Femur (tissue), 1 donor: ENCODE data around the gene RFNG.

Experiments
- DNase-seq: peaks from one replicate; pipeline ENCODE4 v3.0.0-alpha.2; 2017

RFNG gene

DNA sequence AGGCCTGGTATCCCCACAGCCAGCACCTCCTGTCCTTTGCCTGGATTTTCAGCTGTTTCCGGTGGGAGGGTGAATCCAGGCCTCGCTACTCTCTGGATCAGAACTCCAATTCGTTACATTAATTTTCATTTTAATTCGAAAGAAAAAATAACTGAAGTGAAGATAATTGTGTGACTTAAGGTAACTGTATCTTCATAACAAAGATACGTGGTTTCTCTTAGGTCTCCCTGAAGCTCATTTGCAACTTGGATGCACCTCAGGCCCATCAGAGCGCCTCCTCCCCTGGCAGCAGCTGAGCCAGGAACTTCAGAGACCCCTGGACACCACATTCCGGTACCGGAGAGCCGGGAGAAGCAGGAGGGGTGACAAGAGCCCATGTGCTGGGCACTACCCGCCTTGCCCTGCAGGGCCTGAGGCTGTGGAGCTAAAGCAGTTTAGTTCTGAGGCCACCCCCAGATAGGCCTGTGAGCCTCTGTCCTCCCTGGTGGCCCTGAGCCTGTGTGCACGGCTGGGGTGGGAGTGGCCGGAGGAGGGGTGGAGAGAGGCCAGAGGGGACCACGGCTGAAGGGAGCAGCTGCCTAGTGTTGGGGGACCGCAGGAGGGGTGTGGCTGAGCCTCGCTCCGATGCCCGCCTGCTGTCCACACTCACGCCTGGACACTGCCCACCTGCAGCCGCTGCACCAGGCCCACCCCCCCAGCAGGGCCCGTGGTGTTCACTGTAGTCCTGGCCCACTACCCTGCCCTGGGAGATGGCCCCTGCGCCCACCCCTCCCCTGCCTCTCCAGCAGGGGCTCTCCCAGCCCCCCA is 25.4 kb upstream of the RFNG start:
- DNase-seq, result no peak

DNA sequence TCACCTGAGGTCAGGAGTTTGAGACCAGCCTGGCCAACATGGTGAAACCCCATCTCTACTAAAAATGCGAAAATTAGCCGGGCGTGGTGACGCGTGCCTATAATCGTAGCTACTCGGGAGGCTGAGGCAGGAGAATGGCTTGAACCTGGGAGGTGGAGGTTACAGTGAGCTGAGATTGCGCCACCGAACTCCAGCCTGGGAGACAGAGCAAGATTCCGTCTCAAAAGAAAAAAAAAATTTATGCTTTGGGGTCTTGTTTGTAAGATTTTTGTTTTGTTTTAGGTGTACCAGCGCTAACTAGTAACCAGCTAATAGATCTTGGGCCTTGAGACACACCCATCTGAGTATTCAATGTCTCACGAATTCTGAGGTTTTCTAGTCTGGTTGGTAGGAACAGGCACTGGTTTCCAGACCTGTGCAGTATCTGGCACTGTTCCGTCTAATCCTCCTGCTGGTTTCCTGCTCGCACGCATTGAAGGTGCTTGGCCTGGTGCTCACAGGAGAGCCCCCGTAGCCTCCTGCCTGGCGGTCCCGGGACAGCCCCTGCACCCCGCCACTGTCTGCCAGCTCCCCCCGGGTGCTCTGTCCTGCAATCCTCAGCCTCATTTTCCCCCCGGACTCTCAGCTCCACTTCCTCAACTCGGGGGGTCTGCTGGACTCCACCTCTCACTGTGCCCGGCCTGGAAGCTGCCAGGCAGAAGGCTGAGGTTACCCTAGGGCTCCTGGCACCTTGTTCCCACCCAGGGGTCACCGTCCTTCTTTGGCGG is 24.6 kb upstream of the RFNG start:
- no peak for DNase-seq

DNA sequence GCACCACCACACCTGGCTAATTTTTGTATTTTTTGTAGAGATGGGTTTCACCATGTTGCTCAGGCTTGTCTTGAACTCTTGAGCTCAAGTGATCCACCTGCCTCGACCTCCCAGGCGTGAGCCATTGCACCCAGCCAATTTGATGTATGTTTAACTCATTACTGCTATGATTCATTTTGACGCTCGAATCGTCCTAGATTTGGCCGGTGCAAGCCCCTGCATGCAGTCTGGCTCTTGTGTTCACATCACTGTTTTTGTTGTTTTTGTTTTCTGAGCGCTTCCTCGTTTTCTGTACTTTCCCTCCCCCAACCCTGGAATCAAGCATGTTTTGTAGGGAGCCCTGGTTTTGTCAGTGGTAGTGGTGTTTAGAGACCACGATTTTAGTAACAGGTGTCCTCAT is 21.8 kb upstream of the RFNG start:
- no peak for DNase-seq

- no peak for DNase-seq
Measured at GRCh38 chr17:82072827-82073226, 21.2 kb upstream of the RFNG start.

DNA sequence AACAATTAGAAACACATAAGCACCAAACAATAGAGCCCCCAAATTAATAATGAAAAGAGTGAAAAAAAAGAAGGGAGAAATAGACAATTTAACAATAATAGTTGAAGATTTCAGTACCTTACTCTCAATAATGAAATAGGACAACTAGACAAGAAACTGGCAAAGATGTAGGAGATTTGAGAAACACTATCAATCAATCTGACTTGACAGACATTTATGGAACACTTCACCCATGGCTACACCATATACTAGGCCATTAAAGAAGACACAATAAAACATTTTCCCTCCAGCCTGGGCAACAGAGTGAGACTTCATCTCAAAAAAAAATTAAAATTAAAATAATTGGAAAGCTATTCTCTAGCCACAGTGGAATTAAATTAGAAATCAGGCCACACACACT is 19.0 kb upstream of the RFNG start:
- DNase-seq, result no peak

DNA sequence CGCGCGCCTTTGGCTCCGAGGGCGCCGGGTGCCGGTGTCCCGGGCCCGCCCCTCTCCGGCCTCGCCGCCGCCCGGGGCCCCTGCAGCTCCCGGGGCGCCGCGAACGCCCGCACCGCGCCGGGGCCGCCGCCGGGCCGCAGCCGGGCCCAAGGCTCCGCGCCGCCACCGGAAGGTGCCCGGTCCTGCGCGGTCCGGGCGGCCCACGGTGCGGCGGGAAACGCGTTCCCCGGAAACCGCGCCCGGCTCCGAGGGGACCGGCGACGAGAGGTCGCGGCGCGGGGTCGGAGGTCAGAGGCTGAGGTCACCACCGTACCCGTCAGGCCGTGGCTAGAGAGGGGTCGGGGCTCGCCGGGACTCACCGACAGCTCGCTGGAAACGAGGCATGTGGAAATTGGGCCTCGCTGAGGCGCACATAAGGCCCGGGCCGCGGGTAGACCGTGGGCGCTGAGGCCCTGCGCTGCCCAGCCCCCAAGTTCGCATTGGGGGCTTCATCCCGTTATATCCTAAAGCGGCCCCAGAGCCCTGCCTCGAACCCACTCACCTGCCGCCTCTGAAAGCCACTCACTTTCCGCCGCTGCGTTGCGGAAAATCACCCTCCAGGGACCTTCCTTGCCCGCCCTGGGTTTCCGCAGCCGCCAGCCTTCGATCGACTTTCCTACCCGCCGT is 14.2 kb upstream of the RFNG start, which contains the start of gene DUS1L:
Gene DUS1L (minus strand): TSS at position 167 of the 666 bp plus-strand sequence. CDS start 745 bp downstream, outside the sequence.
- DNase-seq, result peak; percentile 66

DNA sequence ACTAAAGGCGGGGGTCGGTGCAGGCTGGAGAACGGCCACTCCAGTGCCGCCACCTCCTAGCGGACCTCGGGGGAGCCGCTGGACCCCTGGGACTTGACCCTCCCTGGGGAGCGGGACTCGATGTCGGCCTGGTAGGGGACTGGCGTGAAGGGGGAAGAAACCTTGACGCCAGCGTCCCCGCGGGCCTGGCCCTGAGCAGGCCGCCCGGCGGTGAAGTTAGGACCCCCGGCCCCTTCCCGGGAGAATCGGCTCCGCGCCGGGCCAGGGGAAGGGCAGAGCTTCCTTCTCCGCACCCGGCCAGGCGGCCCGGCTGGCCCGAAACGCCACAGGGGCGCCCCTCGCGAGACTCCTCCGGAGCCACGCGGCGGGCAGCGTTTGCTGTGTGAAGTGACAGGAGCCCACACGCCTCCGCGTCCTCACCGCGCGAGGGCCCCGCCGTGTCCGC is 13.6 kb upstream of the RFNG start:
- peak; percentile 23 for DNase-seq

DNA sequence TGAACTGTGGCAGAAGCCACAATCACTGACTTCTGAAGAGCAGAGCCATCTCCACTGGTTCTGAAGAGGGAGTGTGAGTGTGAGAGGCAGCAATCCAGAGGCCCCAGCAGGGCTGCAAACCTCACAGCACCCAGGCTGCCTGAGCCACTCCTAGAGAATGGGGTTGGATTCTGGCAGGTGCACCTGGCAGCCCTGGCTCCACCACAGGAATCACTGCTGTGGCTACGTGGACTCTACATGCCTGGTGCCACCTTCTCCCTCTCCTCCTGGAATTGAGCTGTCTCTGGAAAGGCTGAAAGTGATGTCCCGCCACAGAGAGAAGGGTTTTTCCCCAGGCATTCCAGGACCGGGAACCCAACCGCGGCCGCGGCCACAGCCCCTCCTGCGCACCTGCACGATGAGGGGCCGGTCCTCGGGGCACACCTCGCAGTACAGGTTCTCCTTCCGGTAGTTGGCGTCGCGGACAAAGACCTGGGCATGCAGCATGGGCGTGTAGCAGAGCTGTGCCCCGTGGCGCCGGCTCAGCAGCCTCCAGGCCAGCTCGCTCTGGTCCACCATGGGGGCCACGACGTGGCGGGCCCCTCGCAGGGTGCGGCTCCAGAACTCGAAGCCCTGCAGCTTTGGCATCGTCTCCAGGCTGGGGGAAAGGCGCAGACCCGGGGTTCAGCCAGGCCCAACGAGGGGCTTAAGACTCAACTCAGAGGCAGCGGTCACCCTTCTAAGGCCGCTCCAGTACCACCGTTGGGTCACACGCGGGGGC is 13.0 kb upstream of the RFNG start:
- peak; percentile 16 for DNase-seq

DNA sequence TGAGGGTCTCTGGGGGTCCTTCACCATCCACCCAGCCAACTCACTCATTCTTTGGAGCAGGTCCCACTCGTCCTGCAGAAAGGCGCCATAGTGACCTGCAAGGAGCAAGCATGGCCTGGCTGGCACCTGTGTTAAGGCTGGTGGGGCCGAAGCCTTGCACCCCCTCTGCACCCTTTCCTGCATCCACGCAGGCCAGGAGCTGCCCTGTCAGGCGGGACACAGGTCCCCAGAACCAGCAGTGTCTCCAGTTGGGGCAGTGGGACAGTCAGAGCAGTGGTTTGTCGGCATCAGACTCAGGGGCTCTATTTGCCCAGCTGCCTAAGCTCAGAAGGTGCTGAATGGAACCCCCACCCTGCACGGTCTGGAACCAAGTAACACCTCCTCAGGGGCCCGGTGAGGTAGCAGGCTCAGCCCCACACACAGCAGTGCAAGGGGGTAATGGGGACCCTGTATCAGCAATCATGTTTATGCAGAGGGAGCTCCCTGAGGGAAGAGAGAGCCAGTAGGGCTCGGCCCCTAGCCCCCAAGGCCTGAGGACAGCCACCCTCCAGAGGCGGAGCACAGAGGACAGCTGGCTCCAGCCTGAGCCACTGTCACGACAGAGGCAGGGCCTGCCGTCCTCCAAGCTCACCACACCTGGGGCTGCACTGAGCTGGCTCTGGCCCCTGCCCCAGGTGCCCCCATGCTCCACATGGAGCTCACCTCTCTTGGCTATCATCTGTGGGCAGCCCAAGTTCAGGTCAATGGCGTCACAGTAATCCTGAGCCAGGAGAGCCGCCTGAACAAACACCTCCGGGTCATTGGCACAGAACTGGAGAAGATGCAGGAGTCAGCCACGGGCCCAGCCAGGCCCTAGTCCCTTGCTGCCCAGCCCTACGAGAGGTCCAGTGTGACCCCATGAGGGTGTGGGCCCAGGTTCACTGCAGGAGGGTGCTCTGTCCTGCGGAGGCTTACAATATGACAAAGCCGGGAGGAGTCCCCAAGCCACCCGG is 12.1 kb upstream of the RFNG start:
- DNase-seq, result peak; percentile 21

DNA sequence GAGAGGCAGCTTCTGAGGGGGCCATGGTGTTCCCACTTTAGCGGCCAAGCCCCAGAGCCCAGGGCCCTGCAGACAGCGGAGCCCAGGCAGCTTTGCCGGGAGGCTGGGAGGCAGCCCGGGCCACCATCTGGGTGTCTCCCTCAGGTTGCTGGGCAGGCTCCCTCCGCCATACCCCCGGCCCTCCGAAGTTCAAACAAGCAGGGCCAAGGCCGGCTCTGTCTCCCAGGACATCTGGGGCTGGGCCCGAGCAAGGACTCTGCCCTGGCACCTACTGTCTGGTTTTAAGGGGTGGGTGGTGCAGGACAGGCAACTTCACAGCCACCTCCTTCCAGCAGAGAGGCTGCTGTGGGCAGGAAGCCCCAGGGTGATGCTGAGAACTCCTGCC is 11.4 kb upstream of the RFNG start:
- DNase-seq, result no peak

DNA sequence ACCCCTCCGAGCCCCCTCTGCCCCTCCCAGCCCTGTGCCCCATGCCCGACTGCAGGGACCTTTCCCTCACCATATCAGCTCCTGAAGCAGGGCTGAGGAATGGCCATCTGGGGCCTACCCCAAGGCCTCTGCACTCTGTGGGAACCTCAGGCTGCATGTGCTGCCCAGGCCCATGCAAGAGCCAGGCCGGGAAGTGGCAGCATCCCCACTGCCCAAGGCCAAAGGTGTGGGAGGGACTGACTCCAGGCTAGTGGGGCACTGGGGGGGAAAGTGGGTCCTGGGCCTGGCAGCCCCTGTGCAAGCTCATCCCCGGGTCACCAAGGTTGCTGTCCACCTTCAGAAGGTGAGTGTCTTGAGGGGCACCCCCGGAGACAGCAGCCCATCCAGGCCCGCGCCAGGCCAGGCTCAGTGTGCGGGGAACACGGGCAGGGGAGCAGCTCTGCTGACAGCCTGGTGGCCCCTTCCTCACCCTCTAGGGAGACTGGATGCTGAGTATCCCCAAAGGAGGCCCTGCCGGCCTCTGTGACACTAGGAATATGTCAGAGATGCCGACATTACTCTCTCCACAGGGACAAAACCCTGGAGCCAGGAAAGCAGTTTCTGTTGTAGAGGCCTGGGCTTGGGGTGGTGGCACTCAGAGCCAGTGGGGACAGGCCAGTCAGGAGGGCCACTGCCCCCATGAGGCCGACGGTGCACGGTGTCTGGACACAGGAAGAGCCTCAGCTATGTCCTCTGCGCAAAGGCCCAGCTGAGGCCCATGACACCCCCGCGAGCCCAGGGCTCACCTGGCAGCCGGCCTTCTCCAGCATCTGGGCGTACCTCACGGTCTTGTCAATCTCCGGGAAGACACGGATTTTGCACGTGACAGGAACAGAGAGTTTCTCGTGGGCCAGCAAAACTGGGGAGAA is 10.7 kb upstream of the RFNG start:
- DNase-seq, result peak; percentile 15

DNA sequence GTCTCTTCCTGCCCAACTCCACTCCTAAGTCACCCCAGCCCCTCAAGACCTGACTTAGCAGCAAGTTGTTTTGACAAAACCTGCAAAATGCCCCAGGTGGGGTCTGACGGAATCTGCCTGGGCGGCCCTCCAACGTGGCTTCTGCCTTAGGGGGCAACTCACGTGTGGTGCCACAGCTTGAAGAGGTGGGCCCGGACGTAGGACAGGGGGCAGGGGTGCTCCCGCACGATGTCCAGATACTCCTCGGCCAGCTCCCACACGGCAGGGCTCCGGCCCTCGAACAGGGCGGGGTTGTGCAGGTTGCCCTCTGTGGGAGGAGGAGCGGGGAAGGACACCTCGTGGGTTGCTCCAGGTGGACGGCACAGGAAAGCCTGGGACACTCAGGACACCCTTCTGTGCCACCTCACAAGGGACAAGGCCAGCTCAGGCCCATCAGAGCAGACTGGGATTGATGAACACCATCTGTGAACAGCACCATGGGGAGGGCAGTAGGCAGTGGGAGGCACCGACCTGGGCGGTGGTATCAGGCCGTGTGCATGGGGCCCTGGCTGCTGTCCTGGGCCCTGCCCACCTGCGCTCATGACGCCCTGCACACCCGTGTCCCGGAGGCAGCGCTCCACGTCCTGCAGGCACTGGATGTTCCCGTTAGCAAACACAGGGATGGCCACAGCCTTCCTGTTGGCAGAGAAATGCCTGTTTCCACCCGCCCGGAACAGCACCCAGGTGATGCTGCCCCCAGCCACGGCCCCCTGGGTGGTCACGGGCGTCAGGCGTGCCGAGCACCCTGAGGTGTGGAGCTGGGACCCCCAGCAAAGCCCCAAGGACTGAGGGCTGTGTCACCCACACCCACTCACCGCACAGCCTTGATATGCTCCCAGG is 9.7 kb upstream of the RFNG start:
- peak; percentile 22 for DNase-seq

GRCh38 chr17:82060614-82061013 is 9.0 kb upstream of the RFNG start:
- DNase-seq, result peak; percentile 16

DNA sequence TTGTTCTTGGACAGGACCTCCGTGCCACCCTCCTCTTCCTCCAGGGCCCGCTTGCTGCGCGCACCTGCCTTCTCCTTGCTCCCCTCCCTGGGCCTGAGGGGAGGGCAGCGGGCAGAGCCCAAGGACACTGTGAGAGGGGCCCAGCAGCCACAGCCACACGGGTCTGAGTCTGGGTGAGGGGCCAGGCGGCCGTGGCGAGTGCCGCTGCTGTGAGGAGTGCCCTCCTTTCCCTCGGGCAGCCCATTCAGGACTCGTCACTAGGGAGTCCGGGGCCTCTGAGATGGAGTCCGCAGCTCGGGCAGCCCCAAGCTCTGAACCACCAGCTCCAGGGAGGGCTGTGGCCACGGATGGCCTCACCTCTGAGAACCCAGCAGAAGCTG is 8.4 kb upstream of the RFNG start:
- peak; percentile 14 for DNase-seq

DNA sequence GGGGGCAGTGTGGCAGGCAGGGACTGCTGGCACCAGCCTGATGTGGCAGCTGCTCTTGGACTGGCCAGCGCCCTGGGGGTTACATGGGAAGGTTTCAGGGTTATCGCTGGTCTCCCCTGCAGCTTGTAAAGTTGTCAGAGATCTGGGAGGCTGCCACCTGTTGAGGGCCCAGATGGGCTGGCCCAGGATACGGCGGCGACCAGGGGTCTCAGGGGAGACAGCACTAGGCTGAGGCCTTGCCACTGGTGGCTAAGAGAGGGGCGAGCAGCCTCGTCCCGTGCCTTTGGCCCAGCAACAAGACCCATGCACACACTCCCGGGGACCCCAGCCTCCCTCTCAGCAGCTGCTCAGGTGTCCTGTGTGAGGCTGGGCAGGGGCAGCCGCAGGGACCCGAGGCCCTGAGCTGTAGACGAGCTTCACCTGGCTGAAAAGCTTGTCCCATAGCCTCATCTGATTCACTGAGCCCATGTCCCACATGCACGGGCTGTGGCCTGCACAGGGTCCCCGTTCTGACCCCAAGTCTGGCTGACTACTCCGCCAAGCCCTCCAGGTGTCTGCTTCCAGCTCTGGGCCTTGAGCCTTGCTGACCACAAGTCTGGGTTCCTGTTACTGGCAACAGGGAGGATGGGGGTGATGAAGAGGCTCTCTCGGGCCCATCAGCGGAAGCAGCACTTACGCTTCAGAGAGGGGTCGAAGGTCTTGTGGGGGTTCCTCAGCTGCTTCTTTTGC is 7.8 kb upstream of the RFNG start:
- DNase-seq, result peak; percentile 21

DNA sequence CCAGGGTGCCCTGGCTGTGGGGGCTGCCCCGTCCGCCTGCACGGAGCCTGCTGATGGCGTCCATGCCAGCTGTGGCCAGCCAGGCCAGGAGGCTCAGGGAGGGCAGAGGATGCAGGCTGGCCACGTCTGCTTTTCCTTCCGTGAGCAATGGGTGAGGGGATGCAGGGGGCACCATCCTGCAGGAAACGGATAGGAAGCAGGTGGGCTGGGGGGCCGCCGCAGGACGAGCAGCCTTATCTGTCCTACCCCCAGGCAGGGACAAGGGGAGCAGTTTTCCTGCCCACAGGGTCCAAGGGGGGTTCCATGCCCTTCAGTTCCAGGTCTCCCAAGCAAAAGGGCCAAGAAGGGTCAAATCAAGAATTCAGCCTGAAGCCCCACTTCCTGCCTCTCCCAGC is 7.2 kb upstream of the RFNG start:
- no peak for DNase-seq

GRCh38 chr17:82058230-82058854 is 6.7 kb upstream of the RFNG start:
- DNase-seq, result peak; percentile 20
